GM13976 (cell line): ENCODE data around the gene CACNA1H.

ENCODE experiments used
- DNase-seq: peaks from one replicate; pipeline ENCODE4 v3.0.0; 2012; ENCODE audit warnings: low spot score
- in situ Hi-C: fragments of 300-500 bp; cut with MboI; formaldehyde crosslinking; loops from one replicate; pipeline ENCODE4 v1.12.0; 2022; ENCODE audit warnings: low sequenced_read_pairs, mixed read lengths, inconsistent platforms; ENCODE audit not compliant: unreplicated experiment
- TF ChIP-seq, protein P1 (sequence below): IDR thresholded peaks from 2 replicates; pipeline ENCODE4 v1.5.1; 2012; ENCODE audit warnings: borderline replicate concordance, mild to moderate bottlenecking; ENCODE audit not compliant: insufficient read depth; ENCODE audit errors: extremely low read depth, missing control alignments, control extremely low read depth

Gene CACNA1H

DNA sequence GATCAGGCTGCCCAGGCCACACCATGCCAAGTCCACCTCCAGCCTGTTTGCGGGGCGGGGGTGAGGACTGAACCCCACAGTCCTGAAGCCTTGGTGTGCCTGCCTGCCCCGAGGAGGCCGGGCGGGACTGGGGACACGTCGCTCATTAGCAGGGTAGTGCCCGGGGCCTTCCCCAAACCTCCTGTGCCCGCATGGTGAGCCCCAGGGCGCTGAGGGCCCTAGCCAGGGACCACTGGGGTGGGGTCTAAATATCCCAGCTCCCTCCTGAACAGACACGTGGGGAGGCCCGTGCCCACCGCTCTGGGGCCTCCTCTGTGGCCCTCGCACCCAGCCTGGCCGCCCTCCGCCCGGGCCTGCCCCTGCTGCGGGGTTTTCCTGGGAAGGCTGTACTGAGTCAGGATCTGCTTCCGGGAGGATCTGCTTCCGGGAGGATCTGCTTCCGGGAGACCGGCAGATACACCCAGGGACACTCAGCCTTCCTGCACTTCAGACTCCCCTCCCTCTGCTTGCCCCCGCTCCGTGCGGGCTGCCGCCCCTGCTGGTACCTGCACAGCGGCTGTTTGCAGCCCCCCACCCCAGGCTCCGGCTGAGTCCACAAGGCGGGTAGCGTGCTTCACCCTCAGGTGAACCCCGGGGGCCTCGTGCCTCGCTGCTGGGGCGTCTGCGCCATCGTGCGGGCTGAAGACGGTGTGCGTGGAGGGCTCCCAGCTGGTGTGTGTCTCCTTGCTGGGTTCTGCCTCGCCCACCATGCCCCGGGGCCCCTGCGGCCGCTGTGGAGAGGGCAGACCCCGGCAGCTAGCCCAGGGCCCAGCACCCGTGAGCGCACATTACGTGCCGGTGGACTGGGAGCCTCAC, 23.6 kb upstream of the CACNA1H start:
- DNase-seq: no peak
- TF ChIP-seq, protein P1, sequence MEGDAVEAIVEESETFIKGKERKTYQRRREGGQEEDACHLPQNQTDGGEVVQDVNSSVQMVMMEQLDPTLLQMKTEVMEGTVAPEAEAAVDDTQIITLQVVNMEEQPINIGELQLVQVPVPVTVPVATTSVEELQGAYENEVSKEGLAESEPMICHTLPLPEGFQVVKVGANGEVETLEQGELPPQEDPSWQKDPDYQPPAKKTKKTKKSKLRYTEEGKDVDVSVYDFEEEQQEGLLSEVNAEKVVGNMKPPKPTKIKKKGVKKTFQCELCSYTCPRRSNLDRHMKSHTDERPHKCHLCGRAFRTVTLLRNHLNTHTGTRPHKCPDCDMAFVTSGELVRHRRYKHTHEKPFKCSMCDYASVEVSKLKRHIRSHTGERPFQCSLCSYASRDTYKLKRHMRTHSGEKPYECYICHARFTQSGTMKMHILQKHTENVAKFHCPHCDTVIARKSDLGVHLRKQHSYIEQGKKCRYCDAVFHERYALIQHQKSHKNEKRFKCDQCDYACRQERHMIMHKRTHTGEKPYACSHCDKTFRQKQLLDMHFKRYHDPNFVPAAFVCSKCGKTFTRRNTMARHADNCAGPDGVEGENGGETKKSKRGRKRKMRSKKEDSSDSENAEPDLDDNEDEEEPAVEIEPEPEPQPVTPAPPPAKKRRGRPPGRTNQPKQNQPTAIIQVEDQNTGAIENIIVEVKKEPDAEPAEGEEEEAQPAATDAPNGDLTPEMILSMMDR: no peak
- in situ Hi-C loops: no loop called here

DNA sequence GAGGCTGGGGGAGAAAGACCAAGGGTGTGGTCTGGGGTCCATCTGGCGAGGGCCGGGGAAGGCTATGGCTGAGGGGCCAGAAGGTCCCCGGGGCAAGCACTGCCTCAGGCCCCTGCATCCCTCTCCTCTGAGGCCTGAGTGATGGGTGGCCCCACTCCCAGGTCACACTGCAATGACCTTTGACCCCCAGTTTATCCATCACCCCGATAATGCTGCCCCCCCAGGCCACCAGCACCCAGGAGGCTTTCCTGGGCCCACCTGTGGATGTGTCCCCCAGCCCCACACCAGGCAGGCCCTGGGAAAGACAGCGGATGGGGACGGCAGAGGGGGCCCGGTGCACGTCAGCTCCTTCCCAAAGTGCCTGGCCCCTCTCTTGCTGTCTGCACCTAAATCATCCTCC, 22.5 kb upstream of the CACNA1H start:
- TF ChIP-seq, protein P1: no peak
- no peak for DNase-seq
- in situ Hi-C loops: no loop called here

DNA sequence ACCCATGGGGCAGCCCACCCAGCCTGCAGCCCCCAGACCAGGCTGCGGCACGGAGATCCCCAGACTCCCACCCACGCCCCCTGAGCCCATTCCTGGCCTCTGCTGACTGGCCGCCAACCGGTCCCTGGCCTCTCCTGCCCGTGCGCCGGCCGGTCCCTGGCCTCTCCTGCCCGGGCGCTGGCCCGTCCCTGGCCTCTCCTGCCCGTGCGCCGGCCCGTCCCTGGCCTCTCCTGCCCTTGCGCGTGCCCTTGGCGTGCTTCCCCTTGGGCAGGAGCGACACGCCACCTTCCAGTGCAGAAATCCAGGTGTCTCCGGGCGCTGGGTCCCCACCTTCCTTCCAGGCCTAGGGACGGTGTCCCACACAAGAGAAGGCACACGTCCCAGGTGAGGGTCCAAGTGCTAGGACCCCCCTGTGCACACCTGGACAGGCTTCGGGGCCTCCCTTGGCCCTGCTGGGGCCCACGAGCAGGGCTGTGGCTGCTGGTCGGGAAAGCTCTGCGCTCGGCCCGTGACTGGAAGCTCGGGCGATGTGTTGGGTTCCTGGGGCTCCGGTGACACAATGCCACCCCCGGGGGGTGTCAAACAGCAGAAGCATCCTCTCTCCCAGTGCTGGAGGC, 21.4 kb upstream of the CACNA1H start:
- TF ChIP-seq, protein P1: no peak
- in situ Hi-C loops: no loop called here
- no peak for DNase-seq

DNA sequence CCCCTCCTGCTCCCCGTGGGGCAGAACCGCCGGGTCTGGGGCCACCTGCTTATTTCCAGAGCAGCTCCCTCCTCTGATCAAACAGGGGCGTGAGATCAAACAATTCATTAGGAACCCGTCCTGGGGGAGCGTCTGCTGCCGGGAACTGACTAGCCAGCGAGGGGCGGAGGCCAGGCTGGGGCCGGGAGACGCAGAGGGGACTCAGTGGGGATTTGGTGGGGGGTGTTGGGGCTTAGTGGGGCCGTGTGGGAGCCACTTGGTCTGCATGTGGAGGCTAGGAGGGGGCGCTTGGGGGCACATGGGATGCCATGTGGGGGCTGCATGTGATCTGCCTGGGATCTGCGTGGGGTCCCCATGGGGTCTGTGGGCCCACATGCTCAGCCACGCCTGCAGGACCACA, 20.5 kb upstream of the CACNA1H start:
- no peak for DNase-seq
- TF ChIP-seq, protein P1: no peak
- in situ Hi-C loops: no loop called here

DNA sequence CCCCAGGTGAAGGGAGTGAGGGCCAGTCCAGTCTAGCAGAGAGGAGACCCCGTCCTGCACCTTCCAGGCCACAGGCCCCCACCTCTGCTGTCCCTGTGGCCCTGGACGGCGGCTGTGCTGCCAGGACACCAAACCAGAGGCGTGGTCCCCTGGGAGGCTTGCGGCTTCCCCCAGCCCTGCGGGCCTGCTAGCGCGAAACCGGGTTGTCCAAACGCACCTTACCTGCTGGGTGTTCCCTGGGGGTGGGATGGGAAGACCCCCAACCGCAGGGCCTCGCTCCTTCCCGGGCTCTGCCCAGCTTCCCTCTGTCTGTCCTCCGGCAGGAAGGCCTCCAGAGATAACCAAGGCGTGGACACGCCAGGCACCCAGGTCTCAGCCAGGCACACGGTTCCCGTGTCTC, 19.6 kb upstream of the CACNA1H start:
- DNase-seq: no peak
- in situ Hi-C loops: no loop called here
- TF ChIP-seq, protein P1: no peak

DNA sequence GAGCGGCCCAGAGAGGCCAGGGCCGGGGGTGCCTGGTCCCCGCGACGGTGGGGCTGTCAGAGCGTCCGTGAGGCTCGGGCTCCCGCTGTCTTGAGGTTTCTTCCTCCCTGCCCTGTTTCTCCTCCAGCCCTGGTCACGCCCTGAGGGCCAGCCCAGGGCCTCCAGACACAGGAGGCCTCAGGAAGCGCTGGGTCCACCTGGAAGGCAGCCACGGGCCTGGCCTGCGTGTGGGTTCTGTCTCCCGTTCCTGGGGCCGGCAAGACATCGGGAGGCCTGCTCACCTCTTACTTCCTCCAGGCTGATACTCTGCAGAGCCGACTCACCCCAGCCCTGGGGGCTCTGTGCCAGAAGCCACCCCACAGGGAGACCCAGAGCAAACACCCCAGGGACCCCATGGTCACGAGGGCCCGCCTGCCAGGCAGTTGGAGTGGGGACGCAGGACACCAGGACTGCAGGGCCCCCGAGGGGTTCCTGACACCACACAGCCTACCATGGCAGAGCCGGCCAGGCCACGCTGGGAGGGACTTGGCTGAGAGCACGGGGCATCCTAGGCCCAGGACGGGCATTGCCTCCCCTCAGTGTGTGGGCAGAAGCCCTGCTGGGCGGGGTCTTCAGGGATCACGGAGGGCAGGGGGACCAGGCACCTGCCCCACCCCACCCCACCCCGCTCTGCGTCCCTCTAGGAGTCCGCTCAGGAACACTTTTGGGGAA, 18.9 kb upstream of the CACNA1H start:
- TF ChIP-seq, protein P1: no peak
- in situ Hi-C loops: no loop called here
- no peak for DNase-seq
